HepG2 (cell line): Measurements from ENCODE around the gene AP2B1. TPM values are rescaled to one million over a fixed set of nuclear protein-coding genes. Genes with fewer than 3 reads are reported as not detected.

Experiments used
- ERF ChIP-seq: IDR thresholded peaks from 2 replicates; pipeline ENCODE4 v1.6.1; 2018; ENCODE audit warnings: missing biosample characterization, missing genetic modification reagents
- GATAD1 ChIP-seq: IDR thresholded peaks from 2 replicates; pipeline ENCODE4 v1.6.1; 2016; ENCODE audit warnings: missing genetic modification reagents, missing compliant biosample characterization
- GTF3A ChIP-seq: sonication (generic); formaldehyde crosslinking; conservative IDR thresholded peaks from 2 replicates; pipeline ENCODE4 v1.4.0; 2020; ENCODE audit warnings: mild to moderate bottlenecking, missing genetic modification reagents
- MLLT10 ChIP-seq: sonication (generic); formaldehyde crosslinking; IDR thresholded peaks from 2 replicates; pipeline ENCODE4 v1.4.0; 2020; ENCODE audit warnings: missing genetic modification reagents
- NFKBIZ ChIP-seq: IDR thresholded peaks from 2 replicates; pipeline ENCODE4 v1.6.1; 2018; ENCODE audit warnings: missing genetic modification reagents, missing compliant biosample characterization
- NR2F6 ChIP-seq, 2 experiments: IDR thresholded peaks; 2 replicates each; pipeline ENCODE4 v1.6.1; 2016; ENCODE audit warnings: antibody characterized with exemption in 1 of 2, mild to moderate bottlenecking in 1 of 2
- NR3C1 ChIP-seq: sonication (generic); formaldehyde crosslinking; IDR thresholded peaks from 2 replicates; pipeline ENCODE4 v1.4.0; 2020; ENCODE audit warnings: missing genetic modification reagents
- RORA ChIP-seq: sonication (generic); formaldehyde crosslinking; IDR thresholded peaks from 2 replicates; pipeline ENCODE4 v1.5.0; 2020; ENCODE audit warnings: mild to moderate bottlenecking, missing genetic modification reagents, moderate library complexity
- ZNF570 ChIP-seq: sonication (generic); formaldehyde crosslinking; IDR thresholded peaks from 2 replicates; pipeline ENCODE4 v1.4.0; 2020; ENCODE audit warnings: mild to moderate bottlenecking, missing genetic modification reagents, borderline replicate concordance
- ZNF605 ChIP-seq: sonication (generic); formaldehyde crosslinking; IDR thresholded peaks from 2 replicates; pipeline ENCODE4 v1.8.0; 2022; ENCODE audit warnings: mild to moderate bottlenecking, missing genetic modification reagents
- ZNF619 ChIP-seq: sonication (generic); formaldehyde crosslinking; IDR thresholded peaks from 2 replicates; pipeline ENCODE4 v1.4.0; 2020; ENCODE audit warnings: mild to moderate bottlenecking, missing genetic modification reagents
- ZZZ3 ChIP-seq: sonication (generic); formaldehyde crosslinking; IDR thresholded peaks from 2 replicates; pipeline ENCODE4 v1.4.0; 2020; ENCODE audit warnings: missing genetic modification reagents, mild to moderate bottlenecking, borderline replicate concordance
- polyA plus RNA-seq, 8 experiments: library from polyadenylated mRNA; depleted of rRNA in 3 of 8; stranded (reverse) in 7 of 8; unstranded in 1 of 8; fragments of >200 nt; fragmentation: Illumina TruSeq in 4 of 8; extraction: Trizol in 4 of 8; gene quantifications; 2 replicates each; pipeline versions ENCODE4 v1.2.1 to v1.2.3, GENCODE V29; 2011 to 2016; ENCODE audit warnings: low read depth in 4 of 8, missing spikeins in 1 of 8, mixed read lengths in 1 of 8; ENCODE audit not compliant: insufficient read depth in 1 of 8
- total RNA-seq, 5 experiments: library from RNA; depleted of rRNA; stranded (reverse); fragments of >200 nt; fragmentation: Illumina TruSeq; extraction: Trizol; gene quantifications; 2 replicates each; pipeline ENCODE4 v1.2.3, GENCODE V29; 2016; ENCODE audit warnings: low read depth in 1 of 5
- TF ChIP-seq, protein P1 (sequence below): sonication (generic); formaldehyde crosslinking; IDR thresholded peaks from 2 replicates; pipeline ENCODE4 v1.4.0; 2020; ENCODE audit warnings: mild to moderate bottlenecking, low read depth, missing genetic modification reagents
- TF ChIP-seq, protein P2 (sequence below): sonication (generic); formaldehyde crosslinking; IDR thresholded peaks from 2 replicates; pipeline ENCODE4 v1.8.0; 2022; ENCODE audit warnings: missing genetic modification reagents, mild to moderate bottlenecking, inconsistent platforms, borderline replicate concordance
- TF ChIP-seq, protein P3 (sequence below): sonication (generic); formaldehyde crosslinking; conservative IDR thresholded peaks from 2 replicates; pipeline ENCODE4 v1.8.0; 2022; ENCODE audit warnings: low read depth, missing genetic modification reagents
- TF ChIP-seq, protein P4 (sequence below): sonication (generic); formaldehyde crosslinking; IDR thresholded peaks from 2 replicates; pipeline ENCODE4 v1.4.0; 2020; ENCODE audit warnings: missing genetic modification reagents, low read depth, mild to moderate bottlenecking, borderline replicate concordance
- TF ChIP-seq, protein P5 (sequence below): IDR thresholded peaks from 2 replicates; pipeline ENCODE4 v1.6.1; 2016; ENCODE audit warnings: mild to moderate bottlenecking
- TF ChIP-seq, protein P6 (sequence below): sonication (generic); formaldehyde crosslinking; IDR thresholded peaks from 2 replicates; pipeline ENCODE4 v1.4.0; 2020; ENCODE audit warnings: missing genetic modification reagents
- TF ChIP-seq, protein P7 (sequence below): sonication (generic); formaldehyde crosslinking; IDR thresholded peaks from 2 replicates; pipeline ENCODE4 v1.4.0; 2020; ENCODE audit warnings: mild to moderate bottlenecking, missing genetic modification reagents, borderline replicate concordance

The AP2B1 gene
- total and polyA plus RNA-seq, 2 of the 13 experiments (the other 11 are each of a cell fraction or from before 2014, with no cell fraction given), result 23.8 to 71.3 TPM

DNA sequence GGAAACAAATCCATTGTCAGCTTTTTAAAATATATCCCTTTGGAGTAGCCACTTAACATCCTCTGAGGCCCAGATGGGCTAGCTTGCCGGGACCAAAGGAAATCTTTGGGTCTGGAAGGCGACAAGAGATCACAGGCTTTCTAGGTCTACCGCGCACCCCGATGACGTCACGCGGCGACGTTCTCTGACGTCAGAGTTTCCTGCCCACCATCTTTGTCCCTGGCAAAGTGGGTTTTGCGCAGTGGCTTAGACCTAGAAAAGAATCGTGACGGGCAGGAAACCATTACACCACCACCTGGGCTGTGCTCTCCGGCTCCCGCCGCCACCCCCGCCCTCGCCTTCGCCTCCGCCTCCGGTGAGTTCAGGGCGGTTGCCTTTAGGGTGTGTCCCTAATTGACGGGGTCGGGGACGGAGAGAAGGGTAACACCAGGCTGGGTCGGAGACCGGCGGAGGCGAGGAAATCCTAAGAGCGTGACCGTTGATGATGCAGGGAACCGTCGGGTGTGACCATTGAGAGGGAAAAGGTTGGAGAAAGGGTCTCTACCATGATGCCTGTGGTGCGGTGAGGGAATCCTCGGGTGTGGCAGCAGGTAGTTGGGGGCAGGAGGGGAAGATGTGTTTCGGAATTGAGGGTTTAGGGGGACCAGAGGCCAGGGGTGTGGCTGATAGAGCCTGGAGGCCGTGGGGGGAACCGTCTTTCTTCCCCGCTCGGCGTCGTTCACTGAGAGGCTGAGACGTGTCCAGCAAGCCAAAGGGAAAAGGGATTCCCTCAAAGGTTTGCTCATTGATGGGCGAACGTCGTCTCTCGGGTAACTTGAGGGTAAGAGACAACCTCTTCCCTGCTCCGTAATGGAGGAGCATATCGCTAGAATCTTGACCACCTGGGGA is at the start of gene AP2B1 (continued):
- TF ChIP-seq NFKBIZ (CRISPR knock-in tag), result no peak
- no peak for TF ChIP-seq ZZZ3 (CRISPR knock-in tag)
- TF ChIP-seq, protein P1, sequence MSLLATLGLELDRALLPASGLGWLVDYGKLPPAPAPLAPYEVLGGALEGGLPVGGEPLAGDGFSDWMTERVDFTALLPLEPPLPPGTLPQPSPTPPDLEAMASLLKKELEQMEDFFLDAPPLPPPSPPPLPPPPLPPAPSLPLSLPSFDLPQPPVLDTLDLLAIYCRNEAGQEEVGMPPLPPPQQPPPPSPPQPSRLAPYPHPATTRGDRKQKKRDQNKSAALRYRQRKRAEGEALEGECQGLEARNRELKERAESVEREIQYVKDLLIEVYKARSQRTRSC, result no peak
- no peak for TF ChIP-seq RORA
- TF ChIP-seq ZNF605 (CRISPR knock-in tag), result no peak
- TF ChIP-seq, protein P2, sequence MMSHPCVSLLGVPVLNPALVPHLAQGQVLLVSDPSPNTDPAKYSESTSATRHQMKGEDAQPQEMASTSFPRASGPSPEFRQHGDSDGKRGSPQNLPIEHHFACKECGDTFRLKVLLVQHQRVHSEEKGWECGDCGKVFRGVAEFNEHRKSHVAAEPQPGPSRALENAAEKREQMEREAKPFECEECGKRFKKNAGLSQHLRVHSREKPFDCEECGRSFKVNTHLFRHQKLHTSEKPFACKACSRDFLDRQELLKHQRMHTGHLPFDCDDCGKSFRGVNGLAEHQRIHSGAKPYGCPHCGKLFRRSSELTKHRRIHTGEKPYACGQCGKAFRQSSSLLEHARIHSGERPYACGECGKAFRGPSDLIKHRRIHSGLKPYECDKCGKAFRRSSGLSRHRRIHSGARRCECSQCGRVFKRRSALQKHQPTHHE (CRISPR knock-in tag), result peak; percentile 56; the same call in 1 of the 2 replicates
- TF ChIP-seq, protein P3, sequence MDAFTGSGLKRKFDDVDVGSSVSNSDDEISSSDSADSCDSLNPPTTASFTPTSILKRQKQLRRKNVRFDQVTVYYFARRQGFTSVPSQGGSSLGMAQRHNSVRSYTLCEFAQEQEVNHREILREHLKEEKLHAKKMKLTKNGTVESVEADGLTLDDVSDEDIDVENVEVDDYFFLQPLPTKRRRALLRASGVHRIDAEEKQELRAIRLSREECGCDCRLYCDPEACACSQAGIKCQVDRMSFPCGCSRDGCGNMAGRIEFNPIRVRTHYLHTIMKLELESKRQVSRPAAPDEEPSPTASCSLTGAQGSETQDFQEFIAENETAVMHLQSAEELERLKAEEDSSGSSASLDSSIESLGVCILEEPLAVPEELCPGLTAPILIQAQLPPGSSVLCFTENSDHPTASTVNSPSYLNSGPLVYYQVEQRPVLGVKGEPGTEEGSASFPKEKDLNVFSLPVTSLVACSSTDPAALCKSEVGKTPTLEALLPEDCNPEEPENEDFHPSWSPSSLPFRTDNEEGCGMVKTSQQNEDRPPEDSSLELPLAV (CRISPR knock-in tag), result no peak
- no peak for TF ChIP-seq NR3C1
- TF ChIP-seq, protein P4, sequence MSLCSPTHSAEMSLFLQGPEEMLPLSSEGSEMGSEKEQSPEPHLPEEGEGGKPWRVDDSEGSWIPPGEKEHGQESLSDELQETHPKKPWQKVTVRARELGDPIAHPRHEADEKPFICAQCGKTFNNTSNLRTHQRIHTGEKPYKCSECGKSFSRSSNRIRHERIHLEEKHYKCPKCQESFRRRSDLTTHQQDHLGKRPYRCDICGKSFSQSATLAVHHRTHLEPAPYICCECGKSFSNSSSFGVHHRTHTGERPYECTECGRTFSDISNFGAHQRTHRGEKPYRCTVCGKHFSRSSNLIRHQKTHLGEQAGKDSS (CRISPR knock-in tag), result no peak; the same call in 1 of the 2 replicates
- TF ChIP-seq NR2F6 (IDR thresholded peaks at IDR 0.05), result no peak
- TF ChIP-seq NR2F6 (CRISPR knock-in tag; IDR thresholded peaks at IDR 0.05), result peak; percentile 63; the same call in 1 of the 2 replicates
- TF ChIP-seq, protein P5, sequence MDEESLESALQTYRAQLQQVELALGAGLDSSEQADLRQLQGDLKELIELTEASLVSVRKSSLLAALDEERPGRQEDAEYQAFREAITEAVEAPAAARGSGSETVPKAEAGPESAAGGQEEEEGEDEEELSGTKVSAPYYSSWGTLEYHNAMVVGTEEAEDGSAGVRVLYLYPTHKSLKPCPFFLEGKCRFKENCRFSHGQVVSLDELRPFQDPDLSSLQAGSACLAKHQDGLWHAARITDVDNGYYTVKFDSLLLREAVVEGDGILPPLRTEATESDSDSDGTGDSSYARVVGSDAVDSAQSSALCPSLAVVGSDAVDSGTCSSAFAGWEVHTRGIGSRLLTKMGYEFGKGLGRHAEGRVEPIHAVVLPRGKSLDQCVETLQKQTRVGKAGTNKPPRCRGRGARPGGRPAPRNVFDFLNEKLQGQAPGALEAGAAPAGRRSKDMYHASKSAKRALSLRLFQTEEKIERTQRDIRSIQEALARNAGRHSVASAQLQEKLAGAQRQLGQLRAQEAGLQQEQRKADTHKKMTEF (CRISPR knock-in tag), result peak; percentile 85; the same call in 1 of the 2 replicates
- TF ChIP-seq GTF3A (CRISPR knock-in tag), result no peak
- TF ChIP-seq, protein P6, sequence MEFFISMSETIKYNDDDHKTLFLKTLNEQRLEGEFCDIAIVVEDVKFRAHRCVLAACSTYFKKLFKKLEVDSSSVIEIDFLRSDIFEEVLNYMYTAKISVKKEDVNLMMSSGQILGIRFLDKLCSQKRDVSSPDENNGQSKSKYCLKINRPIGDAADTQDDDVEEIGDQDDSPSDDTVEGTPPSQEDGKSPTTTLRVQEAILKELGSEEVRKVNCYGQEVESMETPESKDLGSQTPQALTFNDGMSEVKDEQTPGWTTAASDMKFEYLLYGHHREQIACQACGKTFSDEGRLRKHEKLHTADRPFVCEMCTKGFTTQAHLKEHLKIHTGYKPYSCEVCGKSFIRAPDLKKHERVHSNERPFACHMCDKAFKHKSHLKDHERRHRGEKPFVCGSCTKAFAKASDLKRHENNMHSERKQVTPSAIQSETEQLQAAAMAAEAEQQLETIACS (CRISPR knock-in tag), result no peak
- peak; percentile 74; the same call in 1 of the 2 replicates for TF ChIP-seq ZNF619 (CRISPR knock-in tag)
- TF ChIP-seq, protein P7, sequence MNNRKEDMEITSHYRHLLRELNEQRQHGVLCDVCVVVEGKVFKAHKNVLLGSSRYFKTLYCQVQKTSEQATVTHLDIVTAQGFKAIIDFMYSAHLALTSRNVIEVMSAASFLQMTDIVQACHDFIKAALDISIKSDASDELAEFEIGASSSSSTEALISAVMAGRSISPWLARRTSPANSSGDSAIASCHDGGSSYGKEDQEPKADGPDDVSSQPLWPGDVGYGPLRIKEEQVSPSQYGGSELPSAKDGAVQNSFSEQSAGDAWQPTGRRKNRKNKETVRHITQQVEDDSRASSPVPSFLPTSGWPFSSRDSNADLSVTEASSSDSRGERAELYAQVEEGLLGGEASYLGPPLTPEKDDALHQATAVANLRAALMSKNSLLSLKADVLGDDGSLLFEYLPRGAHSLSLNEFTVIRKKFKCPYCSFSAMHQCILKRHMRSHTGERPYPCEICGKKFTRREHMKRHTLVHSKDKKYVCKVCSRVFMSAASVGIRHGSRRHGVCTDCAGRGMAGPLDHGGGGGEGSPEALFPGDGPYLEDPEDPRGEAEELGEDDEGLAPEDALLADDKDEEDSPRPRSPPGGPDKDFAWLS (CRISPR knock-in tag), result no peak
- TF ChIP-seq ERF (CRISPR knock-in tag), result peak; percentile 56; the same call in 1 of the 2 replicates
- TF ChIP-seq MLLT10, result no peak
- TF ChIP-seq ZNF570 (CRISPR knock-in tag), result no peak
- peak; percentile 97 for TF ChIP-seq GATAD1
